ENCODE data around the gene STK24.

Gene STK24

GRCh38 chr13:98439126-98439828, 137.6 kb downstream of the STK24 start:
- no peak for DNase-seq

DNA sequence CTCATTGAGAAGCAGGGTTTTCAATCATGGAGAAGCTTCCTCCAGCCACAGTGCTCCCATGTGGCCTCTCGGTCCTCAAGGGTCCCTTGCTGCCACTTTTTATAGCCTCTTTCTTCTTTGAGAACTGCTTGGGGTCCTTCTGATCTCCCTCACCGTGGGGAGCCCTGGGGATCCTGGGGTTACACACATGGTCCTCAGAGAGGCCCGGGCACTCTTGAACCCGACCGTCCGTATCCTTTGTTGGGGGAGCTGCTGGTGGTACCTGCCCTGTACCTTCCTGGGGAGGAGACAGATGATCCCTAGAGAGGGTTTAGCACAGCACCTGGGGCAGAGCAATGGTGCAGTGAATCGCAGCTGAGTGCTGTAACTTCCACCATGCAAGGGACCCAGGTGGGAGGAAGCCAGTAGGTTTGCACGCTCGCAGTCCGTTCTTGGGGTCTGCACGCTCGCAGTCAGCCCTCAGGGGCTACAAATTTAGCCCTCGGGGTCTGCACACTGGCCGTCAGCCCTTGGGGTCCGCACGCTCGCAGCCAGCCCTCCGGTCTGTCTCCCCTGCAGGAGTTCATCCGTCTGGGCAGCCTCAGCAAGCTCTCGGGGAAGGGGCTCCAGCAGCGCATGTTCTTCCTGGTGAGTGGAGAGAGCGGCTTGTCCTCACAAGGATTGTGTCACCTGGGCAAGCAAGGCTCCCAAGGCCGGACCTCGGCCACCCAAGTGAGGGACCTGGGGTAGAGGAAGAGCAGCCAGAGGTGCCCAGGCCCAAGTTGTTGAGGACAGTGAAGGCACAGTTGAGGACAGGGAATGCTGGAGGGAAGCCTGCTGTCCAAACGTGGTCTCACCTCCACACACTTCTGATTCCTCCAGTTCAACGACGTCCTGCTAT, 138.4 kb downstream of the STK24 start:
- no peak for DNase-seq

DNA sequence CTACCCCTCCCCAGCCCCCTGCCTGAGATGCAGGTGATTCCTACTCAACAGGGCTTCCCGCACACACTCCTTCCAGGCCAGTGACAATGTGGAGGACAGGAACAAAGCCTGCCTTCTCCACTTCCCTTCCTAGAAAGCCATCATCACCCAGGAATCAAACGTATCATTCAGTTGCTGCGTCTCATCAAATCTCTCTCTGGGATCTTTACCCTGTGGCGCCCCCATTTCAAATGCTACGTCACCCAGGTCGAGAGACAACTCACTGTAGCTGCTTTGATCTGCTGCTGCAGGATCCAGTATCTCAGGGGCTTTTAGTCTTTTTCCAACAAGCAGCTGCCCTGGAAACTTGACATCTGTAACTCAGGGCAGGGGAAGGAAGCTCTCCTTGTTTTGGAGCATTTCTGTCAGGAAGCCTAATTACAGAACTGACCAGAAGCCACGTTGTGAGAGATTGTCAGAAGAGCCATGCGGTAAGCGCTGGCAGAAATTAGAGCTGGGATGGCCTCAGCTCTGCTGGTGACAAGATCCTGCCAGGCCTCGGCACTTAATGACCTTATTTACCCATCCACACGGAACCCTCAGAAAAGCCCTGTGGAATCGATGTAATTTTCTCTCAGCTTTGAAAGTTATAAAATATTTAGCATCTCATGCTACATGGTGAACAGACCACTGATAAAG, 140.5 kb downstream of the STK24 start:
- no peak for DNase-seq

GRCh38 chr13:98435376-98435775, 141.5 kb downstream of the STK24 start:
- DNase-seq: no peak

DNA sequence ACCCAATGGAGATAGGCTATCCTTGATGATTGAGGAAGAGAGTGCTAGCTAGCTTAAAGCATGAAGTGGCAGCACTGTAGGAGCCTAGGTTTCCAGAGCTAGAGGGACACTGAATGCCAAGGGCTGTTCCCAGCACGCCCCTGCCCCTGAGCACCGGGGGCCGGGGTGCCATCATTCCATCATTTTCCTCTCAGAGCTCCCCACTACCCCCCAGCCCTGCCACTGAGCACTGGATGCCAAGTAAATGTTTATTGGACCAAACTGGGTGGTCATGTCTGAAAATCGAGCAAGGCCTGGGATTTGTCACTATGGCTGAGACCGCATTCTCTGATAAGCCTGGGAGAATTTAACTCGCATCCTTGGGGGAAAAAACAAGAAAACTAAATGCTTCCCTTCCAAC, 142.8 kb downstream of the STK24 start:
- no peak for DNase-seq

DNA sequence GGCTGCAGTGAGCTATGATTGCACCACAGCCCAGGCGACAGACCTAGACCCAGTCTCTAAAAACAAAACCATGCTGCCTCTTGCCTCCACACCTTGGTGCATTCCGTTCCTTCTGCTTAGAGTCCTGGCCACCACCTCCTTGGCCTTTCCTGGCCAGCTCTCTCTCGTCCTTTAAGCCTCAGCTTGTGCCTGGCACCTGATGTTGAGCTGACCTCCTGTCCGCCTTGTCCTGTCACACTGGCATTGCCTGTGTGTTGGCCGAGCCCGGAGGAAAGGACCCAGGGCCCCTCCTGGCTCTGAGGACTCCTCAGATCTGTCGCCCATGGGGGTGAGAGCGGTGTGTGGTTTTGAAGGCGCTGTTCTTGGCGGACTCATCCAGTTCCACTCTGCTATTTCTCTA, 143.3 kb downstream of the STK24 start:
- no peak for DNase-seq

DNA sequence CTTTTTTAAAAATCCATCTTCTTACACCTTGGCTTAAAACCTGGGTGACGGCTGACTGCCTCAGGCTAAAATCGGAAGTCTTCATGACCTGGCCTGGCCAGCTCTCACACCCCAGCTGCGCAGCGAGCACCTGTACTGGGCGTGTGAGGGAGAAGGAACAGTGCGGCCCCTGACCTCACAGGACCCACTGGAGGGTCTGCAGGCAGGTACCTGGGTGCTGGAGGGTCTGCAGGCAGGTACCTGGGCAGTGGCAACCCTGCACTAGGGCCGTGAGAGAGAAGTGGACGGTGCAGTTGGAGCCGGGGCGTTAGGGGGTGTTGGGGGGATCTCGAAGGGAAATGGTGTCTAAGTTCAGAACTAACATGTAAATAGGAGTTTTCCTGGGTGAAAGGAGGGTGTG, 144.3 kb downstream of the STK24 start:
- DNase-seq: no peak

DNA sequence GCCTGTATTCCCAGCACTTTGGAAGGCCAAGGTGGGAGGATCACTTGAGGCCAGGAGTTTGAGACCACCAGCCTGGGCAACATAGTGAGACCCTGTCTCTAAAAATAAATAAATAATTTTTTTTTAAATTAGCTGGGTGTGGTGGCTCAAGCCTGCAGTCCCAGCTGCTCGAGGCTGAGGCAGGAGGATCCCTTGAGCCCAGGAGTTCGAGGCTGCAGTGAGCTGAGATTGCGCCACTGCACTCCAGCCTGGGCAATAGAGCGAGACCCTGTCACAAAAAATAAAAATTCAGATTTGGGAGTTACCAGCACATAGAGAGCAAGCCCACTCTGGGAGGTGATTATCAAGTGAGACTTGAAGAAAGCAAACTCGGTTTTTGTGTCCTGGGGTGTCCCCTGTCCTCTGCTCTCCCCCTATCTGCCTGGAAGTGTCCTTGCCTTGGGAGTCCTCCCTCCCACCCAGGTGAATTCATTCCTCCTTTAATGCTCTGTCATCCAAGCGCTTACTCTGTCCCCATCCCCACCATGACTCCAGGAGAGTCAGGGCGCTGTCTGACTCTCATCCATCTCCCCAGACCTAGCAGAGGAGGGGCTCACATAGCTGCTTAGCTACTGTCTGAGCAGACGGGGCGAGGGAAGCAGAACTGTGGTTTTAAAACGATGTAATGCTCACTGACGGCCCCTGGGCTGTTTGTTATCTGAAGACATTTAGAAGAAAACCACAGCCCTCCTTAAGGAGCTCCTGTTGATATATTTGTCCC, 146.8 kb downstream of the STK24 start:
- no peak for DNase-seq

- no peak for DNase-seq
Observed at GRCh38 chr13:98429531-98429930, 147.4 kb downstream of the STK24 start.

DNA sequence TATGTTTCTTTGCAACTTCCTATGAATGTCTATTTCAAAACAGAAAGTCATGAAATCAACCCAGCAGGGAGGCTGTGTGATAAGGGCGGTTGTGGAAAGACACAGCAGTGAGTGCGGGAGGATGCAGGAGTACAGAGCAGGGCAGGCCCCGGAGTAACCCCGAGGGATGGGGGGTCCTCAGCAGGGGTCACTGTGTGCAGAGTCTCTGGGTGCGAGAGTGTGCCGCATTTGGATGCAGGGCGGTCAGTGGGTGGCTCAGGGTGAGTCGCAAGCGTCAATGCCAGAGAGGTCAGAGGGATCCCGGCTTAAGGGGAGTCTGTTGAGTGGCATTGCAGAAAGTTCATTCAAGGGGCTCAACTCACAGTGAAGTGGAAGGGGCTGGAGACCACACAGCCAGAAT, 147.8 kb downstream of the STK24 start:
- no peak for DNase-seq

DNA sequence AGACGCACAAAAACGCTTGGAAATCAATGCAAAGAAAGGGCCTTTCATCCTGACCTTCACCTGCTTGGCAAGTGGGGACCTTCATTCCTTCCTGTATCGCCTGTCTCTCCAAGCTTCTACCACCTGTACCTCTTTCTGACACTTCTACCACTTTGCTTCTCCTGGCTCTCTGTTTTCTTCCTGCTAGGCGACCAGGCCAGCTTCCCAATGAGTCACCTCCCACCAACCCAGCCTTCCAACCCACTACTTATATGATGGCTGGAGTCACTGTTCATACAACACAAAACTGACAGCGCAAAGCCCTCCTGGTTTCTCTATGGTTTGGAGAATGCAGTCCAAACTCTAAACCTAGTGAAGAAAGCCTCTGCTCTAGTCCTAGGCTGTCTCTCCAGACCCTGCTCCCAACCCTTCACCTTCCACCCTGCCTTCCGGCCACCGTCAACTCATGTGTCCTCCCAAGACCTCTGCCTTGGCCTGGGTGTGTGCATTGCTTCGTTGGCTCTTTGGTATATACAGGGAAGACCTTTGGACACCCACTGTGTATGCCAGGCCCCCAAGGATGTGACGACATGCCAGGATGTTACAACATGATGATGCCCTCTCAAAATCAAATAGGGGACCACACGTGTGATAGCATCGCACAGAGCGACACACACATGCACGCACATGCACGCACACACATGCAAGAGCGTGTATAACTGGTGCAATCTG, 148.5 kb downstream of the STK24 start:
- DNase-seq: no peak

- DNase-seq: peak in 12 of 58 donors; percentile 11 to 67 (median 35)
Observed at GRCh38 chr13:98427331-98427995, 149.4 kb downstream of the STK24 start.

- DNase-seq: no peak
Observed at GRCh38 chr13:98423417-98423816, 153.5 kb downstream of the STK24 start.

DNA sequence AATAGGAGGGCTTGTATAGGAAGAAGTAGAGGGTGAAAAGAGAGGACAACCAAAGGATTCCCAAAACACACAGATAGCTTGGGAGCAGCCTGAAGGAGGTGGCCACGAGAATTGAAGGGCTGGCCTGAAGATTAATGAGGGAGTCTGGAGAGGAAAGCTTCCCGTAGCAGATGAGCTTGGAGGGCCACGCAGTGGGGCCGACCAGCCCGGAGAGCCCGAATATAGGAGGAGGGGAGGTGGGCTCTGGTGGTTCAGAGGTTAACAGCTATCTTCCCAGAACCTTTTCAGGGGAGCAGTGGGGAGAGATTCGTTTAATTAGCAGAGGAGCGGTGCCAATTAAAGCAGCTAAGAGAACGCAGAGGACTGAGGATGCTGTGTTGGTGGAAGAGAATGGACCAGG, 154.9 kb downstream of the STK24 start:
- DNase-seq: no peak

- DNase-seq: no peak
Observed at GRCh38 chr13:98420554-98421175, 156.2 kb downstream of the STK24 start.

DNA sequence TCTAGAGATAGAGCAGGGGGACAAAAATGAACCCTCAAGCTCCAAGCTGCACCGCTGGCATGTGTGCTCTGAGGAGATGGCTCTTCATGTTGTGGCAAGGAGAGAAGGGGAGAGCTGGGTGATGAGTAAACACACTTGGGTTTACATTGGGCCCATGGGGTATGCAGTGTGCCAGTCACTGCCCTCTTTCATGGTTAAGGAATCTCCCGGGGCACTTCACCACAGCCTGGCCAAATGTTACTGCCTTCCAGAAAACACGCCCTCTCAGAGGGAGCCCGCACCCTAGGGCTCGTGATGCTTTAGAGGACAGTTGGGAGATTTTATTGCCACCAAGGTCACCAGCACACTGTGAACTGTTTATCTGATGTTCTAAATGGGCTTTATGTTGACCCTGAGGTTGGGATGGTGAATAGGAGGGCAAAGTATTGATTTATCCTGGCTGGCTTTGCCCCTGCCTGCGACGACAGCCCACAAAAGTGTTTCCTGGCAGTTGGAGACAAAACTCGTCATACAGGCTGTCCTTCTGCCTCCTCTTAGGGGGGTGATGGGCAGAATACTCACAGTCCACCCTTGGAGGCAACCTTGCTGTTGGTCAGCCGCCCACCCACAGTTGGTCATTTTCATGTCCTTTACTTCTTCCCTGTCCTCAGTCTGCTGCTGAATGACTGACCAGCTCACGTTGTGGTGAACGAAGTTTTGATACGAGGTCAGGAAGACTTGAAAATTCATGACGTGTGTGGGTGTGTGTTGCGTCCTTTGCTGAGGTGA, 156.9 kb downstream of the STK24 start:
- DNase-seq: no peak

- no peak for DNase-seq
Observed at GRCh38 chr13:98416408-98416807, 160.5 kb downstream of the STK24 start.

DNA sequence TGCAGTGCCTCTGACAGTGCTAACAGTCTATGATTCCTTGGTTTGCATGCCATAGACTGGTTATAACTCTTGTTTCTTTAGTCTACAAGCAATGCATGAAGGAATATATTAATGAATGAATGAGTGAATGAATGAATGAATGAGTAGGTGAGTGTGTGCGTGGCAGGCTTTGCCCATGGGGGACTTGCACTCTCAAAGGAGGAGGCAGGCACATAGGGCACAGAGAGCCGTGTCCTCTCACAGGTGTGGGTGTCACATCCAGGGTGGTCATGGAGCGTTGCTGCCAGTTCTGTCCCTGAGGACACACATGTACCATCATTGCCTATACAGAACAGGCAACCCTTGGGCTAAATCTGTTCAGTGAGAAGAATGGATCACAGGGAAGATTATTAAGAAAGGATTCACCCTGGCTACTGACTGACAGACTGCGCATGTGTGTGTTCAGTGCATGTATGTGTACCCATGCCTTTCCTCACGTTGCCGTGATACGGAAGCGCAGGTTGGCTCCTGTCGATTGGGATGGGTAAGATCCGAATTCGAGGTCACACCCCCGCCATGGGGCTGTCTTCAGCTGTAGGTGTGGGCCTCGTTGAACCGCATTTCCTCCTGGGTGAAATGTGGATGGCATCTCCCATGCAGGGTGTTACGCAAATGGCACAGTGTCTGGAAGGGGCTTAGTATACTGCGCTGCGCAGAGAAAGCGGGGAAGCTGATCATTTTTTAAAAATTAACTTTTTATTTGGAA, 161.4 kb downstream of the STK24 start:
- DNase-seq: no peak

Data from anterior cingulate cortex (tissue), 58 donors.